GOT3 (cell line): ENCODE measurements around the gene SALL4.

Experiments
- DNase-seq: peaks from one replicate; lab custom pipeline; 2025; ENCODE audit warnings: mixed read lengths; lab: John Stamatoyannopoulos, UW

Gene SALL4

GRCh38 chr20:51735728-51736600 lies 66.4 kb downstream of the SALL4 start:
- DNase-seq: no peak

- DNase-seq: no peak
Observed at GRCh38 chr20:51734876-51735720, 67.2 kb downstream of the SALL4 start.

- DNase-seq: no peak
Observed at GRCh38 chr20:51733070-51733469, 69.3 kb downstream of the SALL4 start.
